ENCODE results near the gene DCUN1D4. TPM values are rescaled to one million over a fixed set of nuclear protein-coding genes. Genes with fewer than 3 reads are reported as not detected.

The DCUN1D4 gene
- total and polyA plus RNA-seq, 3 experiments from 2014 or later = 10.3 to 27.0 (median 24.6) TPM

GRCh38 chr4:51870441-51871188, 27.7 kb downstream of the DCUN1D4 start:
- Histone ChIP-seq H3K4me1 (ENCODE audit: insufficient read depth, low read length) (no peaks in the 10 kb centered on the region), H3K27me3 (ENCODE audit: insufficient read depth, low read length, poor library complexity, severe bottlenecking) (no peaks in the 10 kb centered on the region), H3K4me3 (ENCODE audit: low read length) (no peak overlapping the region), H3K36me3 (ENCODE audit: insufficient read depth, low read length) (peaks cover 38% of the 10 kb centered on the region), H3K9me3 (ENCODE audit: low read length) (no peaks in the 10 kb centered on the region), H3K27ac (ENCODE audit: low read depth, low read length) (no peak overlapping the region)
- Mint-ChIP-seq H3K27ac (no peak overlapping the region), H3K9me3 (peaks cover 0 to 4% (median 0%) of the 10 kb centered on the region in 5 donors), H3K36me3 (peaks cover 27 to 82% (median 32%) of the 10 kb centered on the region in 3 donors), H3K4me3 (no peak overlapping the region), H3K27me3 (no peaks in the 10 kb centered on the region), H3K4me1 (peaks cover 0 to 1% (median 0%) of the 10 kb centered on the region in 3 donors)
- ChIA-PET POLR2A (no interaction called here), CTCF (no interaction called here)
- no peak for DNase-seq

- no peak overlapping the region for H3K4me3 ChIP-seq (ENCODE audit: low read length)
- no peaks in the 10 kb centered on the region for H3K4me1 ChIP-seq (ENCODE audit: insufficient read depth, low read length)
- DNase-seq = no peak
- H3K36me3 ChIP-seq (ENCODE audit: insufficient read depth, low read length) = peaks cover 29% of the 10 kb centered on the region
- H3K27me3 ChIP-seq (ENCODE audit: insufficient read depth, low read length, poor library complexity, severe bottlenecking) = no peaks in the 10 kb centered on the region
- Mint-ChIP-seq H3K27ac (peak overlapping the region in 1 of 8 donors; percentile 61), H3K4me1 (peaks cover 0 to 1% (median 0%) of the 10 kb centered on the region in 3 donors), H3K27me3 (no peaks in the 10 kb centered on the region), H3K36me3 (peaks cover 29 to 79% (median 37%) of the 10 kb centered on the region in 3 donors), H3K4me3 (no peak overlapping the region), H3K9me3 (peaks cover 0 to 7% (median 0%) of the 10 kb centered on the region in 5 donors)
- H3K9me3 ChIP-seq (ENCODE audit: low read length) = no peaks in the 10 kb centered on the region
- H3K27ac ChIP-seq (ENCODE audit: low read depth, low read length) = no peak overlapping the region
- CTCF ChIA-PET = no interaction called here
- POLR2A ChIA-PET = no interaction called here
Observed at GRCh38 chr4:51872283-51872997, 29.5 kb downstream of the DCUN1D4 start.

- no peaks in the 10 kb centered on the region for H3K9me3 ChIP-seq (ENCODE audit: low read length)
- H3K27me3 Mint-ChIP-seq = no peaks in the 10 kb centered on the region
- peaks cover 0 to 7% (median 0%) of the 10 kb centered on the region in 5 donors for H3K9me3 Mint-ChIP-seq
- DNase-seq = no peak
- no peak overlapping the region for H3K4me3 Mint-ChIP-seq
- no peak overlapping the region for H3K27ac ChIP-seq (ENCODE audit: low read depth, low read length)
- H3K36me3 Mint-ChIP-seq = peaks cover 38 to 86% (median 39%) of the 10 kb centered on the region in 3 donors
- POLR2A ChIA-PET = no interaction called here
- no peak overlapping the region for H3K4me3 ChIP-seq (ENCODE audit: low read length)
- no peaks in the 10 kb centered on the region for H3K27me3 ChIP-seq (ENCODE audit: insufficient read depth, low read length, poor library complexity, severe bottlenecking)
- CTCF ChIA-PET = no interaction called here
- peaks cover 0 to 1% (median 0%) of the 10 kb centered on the region in 3 donors for H3K4me1 Mint-ChIP-seq
- peaks cover 33% of the 10 kb centered on the region for H3K36me3 ChIP-seq (ENCODE audit: insufficient read depth, low read length)
- no peak overlapping the region for H3K27ac Mint-ChIP-seq
- H3K4me1 ChIP-seq (ENCODE audit: insufficient read depth, low read length) = no peaks in the 10 kb centered on the region
Observed at GRCh38 chr4:51874551-51874950, 31.6 kb downstream of the DCUN1D4 start.

- CTCF ChIA-PET = no interaction called here
- no peak overlapping the region for H3K4me3 ChIP-seq (ENCODE audit: low read length)
- Mint-ChIP-seq H3K9me3 (peaks cover 0 to 7% (median 0%) of the 10 kb centered on the region in 5 donors), H3K4me1 (no peaks in the 10 kb centered on the region), H3K27ac (peak overlapping the region in 1 of 8 donors; percentile 57), H3K27me3 (no peaks in the 10 kb centered on the region), H3K4me3 (no peak overlapping the region), H3K36me3 (peaks cover 31 to 83% (median 34%) of the 10 kb centered on the region in 3 donors)
- no peak overlapping the region for H3K27ac ChIP-seq (ENCODE audit: low read depth, low read length)
- peaks cover 23% of the 10 kb centered on the region for H3K36me3 ChIP-seq (ENCODE audit: insufficient read depth, low read length)
- DNase-seq = no peak
- no peaks in the 10 kb centered on the region for H3K4me1 ChIP-seq (ENCODE audit: insufficient read depth, low read length)
- no peaks in the 10 kb centered on the region for H3K9me3 ChIP-seq (ENCODE audit: low read length)
- POLR2A ChIA-PET = no interaction called here
- H3K27me3 ChIP-seq (ENCODE audit: insufficient read depth, low read length, poor library complexity, severe bottlenecking) = no peaks in the 10 kb centered on the region
Observed at GRCh38 chr4:51878431-51878830, 35.5 kb downstream of the DCUN1D4 start.

GRCh38 chr4:51880016-51880915, 37.3 kb downstream of the DCUN1D4 start:
- Histone ChIP-seq H3K36me3 (ENCODE audit: insufficient read depth, low read length) (peaks cover 14% of the 10 kb centered on the region), H3K4me1 (ENCODE audit: insufficient read depth, low read length) (no peaks in the 10 kb centered on the region), H3K27me3 (ENCODE audit: insufficient read depth, low read length, poor library complexity, severe bottlenecking) (no peaks in the 10 kb centered on the region), H3K4me3 (ENCODE audit: low read length) (no peak overlapping the region), H3K9me3 (ENCODE audit: low read length) (no peaks in the 10 kb centered on the region), H3K27ac (ENCODE audit: low read depth, low read length) (no peak overlapping the region)
- H3K4me1 Mint-ChIP-seq = peaks cover 0 to 3% (median 0%) of the 10 kb centered on the region in 3 donors
- peaks cover 19 to 78% (median 21%) of the 10 kb centered on the region in 3 donors for H3K36me3 Mint-ChIP-seq
- H3K27ac Mint-ChIP-seq = peak overlapping the region in 2 of 8 donors; percentile 10 to 78
- no peak overlapping the region for H3K4me3 Mint-ChIP-seq
- POLR2A ChIA-PET = no interaction called here
- no peak for DNase-seq
- CTCF ChIA-PET = no interaction called here
- H3K9me3 Mint-ChIP-seq = peaks cover 0 to 7% (median 0%) of the 10 kb centered on the region in 5 donors
- no peaks in the 10 kb centered on the region for H3K27me3 Mint-ChIP-seq

- ChIA-PET CTCF (no interaction called here), POLR2A (no interaction called here)
Observed at GRCh38 chr4:51884055-51884454, 41.1 kb downstream of the DCUN1D4 start.

GRCh38 chr4:51884606-51885005, 41.7 kb downstream of the DCUN1D4 start:
- POLR2A ChIA-PET = no interaction called here
- Mint-ChIP-seq H3K27me3 (no peaks in the 10 kb centered on the region), H3K27ac (peak overlapping the region in 3 of 8 donors; percentile 3 to 43 (median 30)), H3K36me3 (peaks cover 8 to 70% (median 23%) of the 10 kb centered on the region in 3 donors), H3K9me3 (no peaks in the 10 kb centered on the region), H3K4me3 (no peak overlapping the region), H3K4me1 (peaks cover 0 to 3% (median 0%) of the 10 kb centered on the region in 3 donors)
- no peak overlapping the region for H3K4me3 ChIP-seq (ENCODE audit: low read length)
- CTCF ChIA-PET = no interaction called here
- no peaks in the 10 kb centered on the region for H3K36me3 ChIP-seq (ENCODE audit: insufficient read depth, low read length)
- no peaks in the 10 kb centered on the region for H3K9me3 ChIP-seq (ENCODE audit: low read length)
- DNase-seq = no peak
- no peaks in the 10 kb centered on the region for H3K27me3 ChIP-seq (ENCODE audit: insufficient read depth, low read length, poor library complexity, severe bottlenecking)
- H3K27ac ChIP-seq (ENCODE audit: low read depth, low read length) = no peak overlapping the region
- H3K4me1 ChIP-seq (ENCODE audit: insufficient read depth, low read length) = no peaks in the 10 kb centered on the region

More at GRCh38 chr4:51884055-51884454, 41.1 kb downstream of the DCUN1D4 start:
- Histone ChIP-seq H3K4me3 (ENCODE audit: low read length) (no peak overlapping the region), H3K27me3 (ENCODE audit: insufficient read depth, low read length, poor library complexity, severe bottlenecking) (no peaks in the 10 kb centered on the region), H3K27ac (ENCODE audit: low read depth, low read length) (no peak overlapping the region), H3K36me3 (ENCODE audit: insufficient read depth, low read length) (no peaks in the 10 kb centered on the region), H3K4me1 (ENCODE audit: insufficient read depth, low read length) (no peaks in the 10 kb centered on the region), H3K9me3 (ENCODE audit: low read length) (no peaks in the 10 kb centered on the region)
- Mint-ChIP-seq H3K9me3 (no peaks in the 10 kb centered on the region), H3K36me3 (peaks cover 9 to 70% (median 25%) of the 10 kb centered on the region in 3 donors), H3K27ac (no peak overlapping the region), H3K4me1 (peaks cover 0 to 3% (median 0%) of the 10 kb centered on the region in 3 donors), H3K4me3 (no peak overlapping the region), H3K27me3 (no peaks in the 10 kb centered on the region)
- no peak for DNase-seq
